ENCODE results near the gene SDK2. TPM values are rescaled to one million over a fixed set of nuclear protein-coding genes. Genes with fewer than 3 reads are reported as not detected.

Gene SDK2
- total and polyA plus RNA-seq, 2 experiments from 2014 or later: 0.74 to 5.1 TPM

GRCh38 chr17:73686961-73687360 is 42.7 kb upstream of the SDK2 start (continued):
- TF ChIP-seq CTCF (conservative IDR thresholded peaks at IDR 0.05; ENCODE audit: low read depth in 2 of 2) (no peak), ZNF331 (CRISPR knock-in tag; IDR thresholded peaks at IDR 0.05; ENCODE audit: low read depth) (no peak), CREB1 (CRISPR knock-in tag; IDR thresholded peaks at IDR 0.05; ENCODE audit: low read depth) (no peak), POLR2AphosphoS5 (IDR thresholded peaks at IDR 0.05; ENCODE audit: low read depth) (no peak)

- Histone ChIP-seq H3K36me3 (ENCODE audit: insufficient read depth) (no peaks in the 10 kb centered on the region), H3K4me2 (peak overlapping the region; percentile 37), H3K27ac (ENCODE audit: low read depth) (no peak overlapping the region), H3F3A (replicated peaks; ENCODE audit: low read depth) (0 out of 2 replicates have a peak, but pooled peaks cover 3% of the 10 kb centered on the region), H3K79me2 (replicated peaks; ENCODE audit: insufficient read depth) (no peaks in the 10 kb centered on the region), H2AFZ (no peak overlapping the region), H3K4me3 (no peak overlapping the region), H3K9me2 (ENCODE audit: insufficient read depth) (peaks cover 9% of the 10 kb centered on the region; the same call in 1 of the 2 replicates), H4K20me1 (replicated peaks; ENCODE audit: insufficient read depth) (no peaks in the 10 kb centered on the region), H3K4me1 (ENCODE audit: insufficient read depth) (peaks cover 42% of the 10 kb centered on the region), H3K27me3 (ENCODE audit: insufficient read depth) (no peaks in the 10 kb centered on the region)
- ATAC-seq: peak; percentile 94
- Mint-ChIP-seq H3K27me3 (ENCODE audit: insufficient read depth, low read depth, poor library complexity) (peaks cover 17% of the 10 kb centered on the region), H3K9me3 (peaks cover 19% of the 10 kb centered on the region), H3K27ac (no peak overlapping the region; the same call in 1 of the 2 replicates), H3K36me3 (ENCODE audit: low read depth) (peaks cover 5% of the 10 kb centered on the region; the same call in 2 of the 3 replicates), H3K4me1 (peaks cover 40% of the 10 kb centered on the region), H3K4me3 (no peak overlapping the region; the same call in 2 of the 3 replicates)
- peak; percentile 61 for DNase-seq (ENCODE audit: low spot score)
- TF ChIP-seq POLR2AphosphoS5 (IDR thresholded peaks at IDR 0.05; ENCODE audit: low read depth): no peak
- TF ChIP-seq CTCF (conservative IDR thresholded peaks at IDR 0.05; ENCODE audit: low read depth in 2 of 2): no peak
- TF ChIP-seq ZNF114 (CRISPR knock-in tag; IDR thresholded peaks at IDR 0.05): peak; percentile 73; the same call in 1 of the 2 replicates
- TF ChIP-seq NANOG (IDR thresholded peaks at IDR 0.05; ENCODE audit: borderline replicate concordance): 0 out of 2 replicates have a peak, but pooled peaks have one; percentile 40
- TF ChIP-seq EZH2phosphoT487 (IDR thresholded peaks at IDR 0.05; ENCODE audit: unreplicated experiment): no peak
- TF ChIP-seq ETS1 (IDR thresholded peaks at IDR 0.05): no peak
- TF ChIP-seq ZNF462 (CRISPR knock-in tag; IDR thresholded peaks at IDR 0.05): peak; percentile 99
- TF ChIP-seq STAT1 (IDR thresholded peaks at IDR 0.05; ENCODE audit: unreplicated experiment): no peak
- TF ChIP-seq ZNF331 (CRISPR knock-in tag; IDR thresholded peaks at IDR 0.05; ENCODE audit: low read depth): no peak
- TF ChIP-seq EZH2 (IDR thresholded peaks at IDR 0.05; ENCODE audit: low read depth, unreplicated experiment): no peak
- TF ChIP-seq JUNB (IDR thresholded peaks at IDR 0.05; ENCODE audit: unreplicated experiment): no peak
These were observed 41.9 kb upstream of the SDK2 start for GRCh38 chr17:73686126-73686525.
